ENCODE results near the gene ARHGAP4.

- TF ChIP-seq CTCF (IDR thresholded peaks at IDR 0.05 in 4 of 5, conservative IDR thresholded peaks at IDR 0.05 in 1 of 5) (no peak), POLR2A (IDR thresholded peaks at IDR 0.05) (no peak)
Observed at GRCh38 chrX:153941336-153942252, 15.5 kb upstream of the ARHGAP4 start.
